HG02884 (cell line): Measurements from ENCODE around the gene RANBP9.

Experiments
- ATAC-seq: cut with Tn5 transposase; IDR thresholded peaks from one replicate; pipeline ENCODE4 v1.9.1; 2021; ENCODE audit warnings: mild to moderate bottlenecking, moderate library complexity; ENCODE audit not compliant: unreplicated experiment

The RANBP9 gene

DNA sequence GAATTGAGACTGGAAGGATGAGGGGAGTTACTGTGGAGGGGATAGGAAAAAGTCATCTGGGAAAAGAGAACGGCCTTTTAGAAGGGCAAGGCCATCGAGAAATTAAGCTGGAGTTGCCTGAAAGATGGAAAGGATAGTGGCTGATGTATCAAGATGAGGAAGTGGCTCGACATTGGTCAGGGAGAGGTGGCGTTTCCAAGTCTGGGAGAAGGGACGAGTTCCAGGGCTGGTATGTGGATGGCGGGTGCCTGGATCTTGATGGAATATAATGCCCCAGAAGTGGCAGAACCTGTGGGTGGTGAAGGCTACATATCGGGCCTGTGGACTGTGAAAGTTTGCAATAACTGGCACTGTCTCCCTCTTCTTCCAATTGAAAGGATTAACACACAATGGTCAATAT, 139.4 kb downstream of the RANBP9 start:
- no peak for ATAC-seq
